ENCODE data around the gene CDV3. TPM values are rescaled to one million over a fixed set of nuclear protein-coding genes. Genes with fewer than 3 reads are reported as not detected.

Gene CDV3
- total RNA-seq, 1 donor from 2014 or later: 227 TPM

DNA sequence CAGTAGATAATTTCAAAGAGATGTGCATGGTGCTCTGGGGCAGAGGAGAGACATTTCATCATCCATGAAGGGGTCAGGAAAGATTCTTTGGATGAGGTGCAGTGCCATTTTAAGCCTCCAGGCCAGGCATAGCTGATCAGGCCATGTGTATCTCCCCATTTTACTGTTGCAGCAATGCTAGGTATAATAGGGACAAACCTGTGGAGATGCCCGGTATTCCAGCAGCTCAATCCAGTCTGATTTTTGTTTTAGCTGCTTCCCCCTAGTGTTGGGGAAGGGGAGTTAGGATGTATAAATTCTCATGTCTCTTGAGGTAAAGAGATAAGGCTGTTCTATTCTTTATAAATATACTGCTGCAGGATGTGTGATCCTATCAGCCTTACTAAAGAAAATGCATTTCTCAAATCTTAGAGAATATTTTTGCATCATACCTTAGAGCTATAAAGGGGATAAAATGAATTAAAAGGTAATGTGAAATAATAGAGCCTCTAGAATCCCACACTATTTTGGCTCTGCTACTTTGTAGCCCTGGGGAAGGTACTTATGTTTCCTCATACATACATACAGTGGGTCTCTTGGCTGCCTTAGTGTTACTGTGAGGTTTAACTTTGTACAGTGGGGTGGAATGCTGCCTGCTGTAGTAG is 5.2 kb downstream of the CDV3 start:
- H3K36me3 Mint-ChIP-seq (ENCODE audit: low read depth): peaks cover 75% of the 10 kb centered on the region
- H3K4me1 Mint-ChIP-seq: peaks cover 65% of the 10 kb centered on the region
- H3K4me3 Mint-ChIP-seq: no peak overlapping the region
- ATAC-seq (ENCODE audit: low read depth) (no peak), DNase-seq (no peak)
- H3K27ac Mint-ChIP-seq: no peak overlapping the region
- CTCF ChIA-PET: interaction anchor here (0.7 to 2.8 kb wide), 15 partner anchors 9 to 154 kb away, joined by 3 to 14 read pairs (median 4); no protein-coding TSS in a partner anchor
- H3K27me3 Mint-ChIP-seq: no peaks in the 10 kb centered on the region
- TF ChIP-seq, protein P1, sequence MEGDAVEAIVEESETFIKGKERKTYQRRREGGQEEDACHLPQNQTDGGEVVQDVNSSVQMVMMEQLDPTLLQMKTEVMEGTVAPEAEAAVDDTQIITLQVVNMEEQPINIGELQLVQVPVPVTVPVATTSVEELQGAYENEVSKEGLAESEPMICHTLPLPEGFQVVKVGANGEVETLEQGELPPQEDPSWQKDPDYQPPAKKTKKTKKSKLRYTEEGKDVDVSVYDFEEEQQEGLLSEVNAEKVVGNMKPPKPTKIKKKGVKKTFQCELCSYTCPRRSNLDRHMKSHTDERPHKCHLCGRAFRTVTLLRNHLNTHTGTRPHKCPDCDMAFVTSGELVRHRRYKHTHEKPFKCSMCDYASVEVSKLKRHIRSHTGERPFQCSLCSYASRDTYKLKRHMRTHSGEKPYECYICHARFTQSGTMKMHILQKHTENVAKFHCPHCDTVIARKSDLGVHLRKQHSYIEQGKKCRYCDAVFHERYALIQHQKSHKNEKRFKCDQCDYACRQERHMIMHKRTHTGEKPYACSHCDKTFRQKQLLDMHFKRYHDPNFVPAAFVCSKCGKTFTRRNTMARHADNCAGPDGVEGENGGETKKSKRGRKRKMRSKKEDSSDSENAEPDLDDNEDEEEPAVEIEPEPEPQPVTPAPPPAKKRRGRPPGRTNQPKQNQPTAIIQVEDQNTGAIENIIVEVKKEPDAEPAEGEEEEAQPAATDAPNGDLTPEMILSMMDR (IDR thresholded peaks at IDR 0.05): no peak
- intact Hi-C loops (cut with micrococcal nuclease): loop anchor here (1.0 to 10.0 kb wide), 2 partner anchors 90 to 914 kb away; partner anchors contain the start of gene UBA5
- H3K9me3 Mint-ChIP-seq: no peaks in the 10 kb centered on the region
- POLR2A ChIA-PET: interaction anchor here (0.7 to 1.3 kb wide), 6 partner anchors 41 to 888 kb away, joined by 3 to 5 read pairs (median 4); partner anchors contain the start of gene TOPBP1

DNA sequence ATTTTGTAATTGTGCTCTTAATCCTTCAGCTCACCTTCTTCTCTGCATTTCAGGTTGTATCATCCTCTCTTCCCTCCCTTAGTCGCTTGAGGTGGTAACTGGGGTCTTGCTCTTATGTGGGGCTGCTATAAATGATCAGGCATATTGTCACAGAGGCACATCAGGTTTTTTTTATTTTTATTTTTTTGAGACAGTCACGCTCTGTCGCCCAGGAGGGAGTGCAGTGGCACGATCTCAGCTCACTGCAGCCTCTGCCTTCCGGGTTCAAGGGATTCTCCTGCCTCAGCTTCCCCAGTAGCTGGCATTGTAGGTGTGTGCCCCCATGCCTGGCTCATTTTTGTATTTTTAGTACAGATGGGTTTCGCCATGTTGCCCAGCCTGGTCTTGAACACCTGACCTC is 9.9 kb downstream of the CDV3 start:
- Mint-ChIP-seq H3K4me1 (peaks cover 29% of the 10 kb centered on the region), H3K27ac (no peak overlapping the region), H3K9me3 (no peaks in the 10 kb centered on the region), H3K36me3 (ENCODE audit: low read depth) (peaks cover 80% of the 10 kb centered on the region), H3K27me3 (no peaks in the 10 kb centered on the region), H3K4me3 (no peak overlapping the region)
- DNase-seq: no peak
- TF ChIP-seq, protein P1 (IDR thresholded peaks at IDR 0.05): no peak
- intact Hi-C loops (cut with micrococcal nuclease): no loop called here
- ATAC-seq (ENCODE audit: low read depth): no peak
- CTCF ChIA-PET: no interaction called here
- POLR2A ChIA-PET: interaction anchor here (0.6 to 1.4 kb wide), 2 partner anchors 10 to 1325 kb away, joined by 3 to 5 read pairs; partner anchors contain the start of gene CDV3

DNA sequence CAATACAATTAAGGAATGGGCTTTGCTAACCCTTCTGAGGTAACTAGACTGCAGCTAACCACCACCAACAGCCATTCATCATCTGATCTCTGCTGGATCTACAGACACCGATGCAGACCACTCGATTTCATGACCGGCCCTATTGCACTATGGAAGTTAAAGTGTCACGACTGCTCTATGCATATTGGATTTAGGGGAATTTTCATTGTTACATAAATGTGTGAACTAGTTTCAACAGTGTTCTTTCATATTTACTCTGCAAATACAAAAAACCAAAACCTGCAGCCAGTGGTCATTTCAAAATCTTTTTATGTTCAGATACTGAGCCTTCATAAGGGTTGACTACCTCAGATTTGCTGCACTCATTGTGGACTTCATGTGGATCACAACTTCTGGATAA is 14.5 kb downstream of the CDV3 start:
- Mint-ChIP-seq H3K27ac (no peak overlapping the region), H3K36me3 (ENCODE audit: low read depth) (peaks cover 71% of the 10 kb centered on the region), H3K9me3 (no peaks in the 10 kb centered on the region), H3K4me1 (peaks cover 14% of the 10 kb centered on the region), H3K27me3 (no peaks in the 10 kb centered on the region), H3K4me3 (no peak overlapping the region)
- intact Hi-C loops (cut with micrococcal nuclease): loop anchor here (2.0 kb wide), 1 partner anchor 13 kb away; no protein-coding TSS in a partner anchor
- DNase-seq (no peak), ATAC-seq (ENCODE audit: low read depth) (no peak)
- ChIA-PET POLR2A (interaction anchor here (1.2 kb wide), 1 partner anchor 16 kb away, joined by 3 read pairs; no protein-coding TSS in a partner anchor), CTCF (interaction anchor here (1.0 kb wide), 1 partner anchor 10 kb away, joined by 3 read pairs; no protein-coding TSS in a partner anchor)
- TF ChIP-seq, protein P1 (IDR thresholded peaks at IDR 0.05): no peak

DNA sequence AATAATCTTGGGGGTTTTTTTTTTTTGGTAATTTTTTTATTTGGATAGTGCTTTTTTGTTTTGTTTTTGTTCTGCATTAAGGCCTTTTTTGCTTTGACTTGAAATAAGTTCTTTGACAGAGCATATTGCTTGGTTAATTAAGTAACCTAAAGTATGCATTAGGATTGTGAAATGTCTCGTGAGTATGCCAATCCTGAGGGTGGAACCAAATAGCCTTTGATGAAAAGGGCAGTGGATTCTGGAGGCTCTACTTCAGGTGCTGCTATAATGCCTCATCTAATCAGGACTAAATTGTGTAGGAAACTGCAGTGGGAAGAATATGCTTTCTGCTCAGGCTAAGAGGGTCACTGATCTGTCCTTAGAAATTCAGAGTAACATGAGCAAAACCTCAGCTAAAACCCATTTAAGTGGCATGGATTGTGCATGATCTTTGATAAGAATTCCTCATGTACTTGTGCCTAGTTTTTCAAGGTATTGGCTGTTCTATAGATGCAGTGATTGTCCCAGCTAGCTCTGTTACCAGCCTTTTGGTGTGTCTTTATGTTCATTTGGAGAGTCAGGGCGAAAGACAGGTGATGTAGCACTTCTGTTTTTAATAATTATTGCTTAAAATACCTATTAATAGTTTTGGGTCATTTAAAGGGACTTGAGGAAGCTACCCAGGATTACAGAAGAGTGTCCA is 15.4 kb downstream of the CDV3 start:
- no peaks in the 10 kb centered on the region for H3K27me3 Mint-ChIP-seq
- DNase-seq: no peak
- intact Hi-C loops (cut with micrococcal nuclease): loop anchor here (2.0 kb wide), 1 partner anchor 14 kb away; no protein-coding TSS in a partner anchor
- TF ChIP-seq, protein P1 (IDR thresholded peaks at IDR 0.05): no peak
- no peak for ATAC-seq (ENCODE audit: low read depth)
- H3K36me3 Mint-ChIP-seq (ENCODE audit: low read depth): peaks cover 62% of the 10 kb centered on the region
- no peak overlapping the region for H3K4me3 Mint-ChIP-seq
- no peak overlapping the region for H3K27ac Mint-ChIP-seq
- no peaks in the 10 kb centered on the region for H3K9me3 Mint-ChIP-seq
- ChIA-PET CTCF (no interaction called here), POLR2A (interaction anchor here (1.2 kb wide), 1 partner anchor 17 kb away, joined by 3 read pairs; no protein-coding TSS in a partner anchor)
- peaks cover 7% of the 10 kb centered on the region for H3K4me1 Mint-ChIP-seq

DNA sequence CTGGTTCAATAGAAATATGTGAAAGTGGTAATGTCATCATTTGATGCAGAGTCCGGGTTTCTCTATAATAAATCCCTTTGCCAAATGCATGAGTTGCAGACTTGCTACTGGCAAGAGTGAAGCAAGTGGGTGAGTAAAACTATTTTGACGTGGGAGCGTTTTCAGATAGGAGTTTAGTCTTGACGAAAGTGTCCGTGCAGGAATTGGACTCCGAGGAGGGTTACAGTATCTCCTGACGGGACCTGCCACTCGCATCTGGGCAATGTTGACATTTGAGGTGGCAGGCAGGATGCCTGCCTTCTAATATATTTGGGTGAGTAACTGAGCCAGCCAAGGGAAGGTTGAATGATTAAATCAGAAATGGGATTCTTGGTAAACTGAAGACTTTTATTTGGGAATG is 16.0 kb downstream of the CDV3 start:
- H3K27ac Mint-ChIP-seq: no peak overlapping the region
- H3K4me1 Mint-ChIP-seq: peaks cover 7% of the 10 kb centered on the region
- H3K9me3 Mint-ChIP-seq: no peaks in the 10 kb centered on the region
- peaks cover 56% of the 10 kb centered on the region for H3K36me3 Mint-ChIP-seq (ENCODE audit: low read depth)
- intact Hi-C loops (cut with micrococcal nuclease): loop anchor here (2.0 kb wide), 1 partner anchor 15 kb away; no protein-coding TSS in a partner anchor
- DNase-seq (no peak), ATAC-seq (ENCODE audit: low read depth) (no peak)
- no peaks in the 10 kb centered on the region for H3K27me3 Mint-ChIP-seq
- no peak overlapping the region for H3K4me3 Mint-ChIP-seq
- TF ChIP-seq, protein P1 (IDR thresholded peaks at IDR 0.05): no peak
- ChIA-PET POLR2A (no interaction called here), CTCF (no interaction called here)
